ENCODE results near the gene MARCO. TPM values are rescaled to one million over a fixed set of nuclear protein-coding genes. Genes with fewer than 3 reads are reported as not detected.

Gene MARCO
- total RNA-seq, 1 experiment from 2014 or later: not detected

- Histone ChIP-seq H3K9me3 (ENCODE audit: control insufficient read depth, low read depth, low read length) (no peaks in the 10 kb centered on the region), H2BK12ac (ENCODE audit: insufficient read length, low read depth, low read length) (no peak overlapping the region), H3K4me2 (ENCODE audit: insufficient read depth, insufficient read length, low read length) (no peak overlapping the region), H4K20me1 (ENCODE audit: control insufficient read depth, insufficient read depth, insufficient read length) (no peaks in the 10 kb centered on the region), H2AK5ac (ENCODE audit: insufficient read length, low read length) (no peak overlapping the region), H3K27me3 (ENCODE audit: insufficient read depth, low read length) (no peaks in the 10 kb centered on the region; the same call in 1 of the 2 replicates), H3K9ac (ENCODE audit: extremely low read depth, insufficient read length, low read length) (no peak overlapping the region), H3K79me1 (ENCODE audit: insufficient read depth, low read depth, low read length, poor library complexity, severe bottlenecking) (no peaks in the 10 kb centered on the region), H3K79me2 (ENCODE audit: insufficient read depth, low read length) (no peaks in the 10 kb centered on the region), H2BK5ac (ENCODE audit: insufficient read length, low read length) (no peak overlapping the region), H4K8ac (replicated peaks; ENCODE audit: insufficient read length, low read depth, low read length) (no peak overlapping the region), H4K91ac (ENCODE audit: insufficient read length, low read depth, low read length) (no peak overlapping the region), H3K14ac (ENCODE audit: insufficient read depth, low read length) (no peak overlapping the region), H3K18ac (ENCODE audit: insufficient read length, low read depth, low read length) (no peak overlapping the region), H2AFZ (ENCODE audit: low read length) (no peak overlapping the region), H3K23ac (ENCODE audit: insufficient read length, low read depth, low read length) (no peak overlapping the region), H3K56ac (ENCODE audit: insufficient read length, low read depth, low read length) (no peak overlapping the region), H2BK20ac (ENCODE audit: low read depth, low read length, poor library complexity, severe bottlenecking) (no peak overlapping the region), H2BK120ac (ENCODE audit: low read depth, low read length, poor library complexity, severe bottlenecking) (no peak overlapping the region), H3K4me1 (ENCODE audit: insufficient read depth, low read length) (no peaks in the 10 kb centered on the region), H3K23me2 (ENCODE audit: insufficient read length, low read depth, low read length, poor library complexity, severe bottlenecking) (no peaks in the 10 kb centered on the region), H3K27ac (ENCODE audit: insufficient read length, low read depth, low read length) (no peak overlapping the region), H4K5ac (ENCODE audit: insufficient read length, low read depth, low read length) (no peak overlapping the region), H3T11ph (ENCODE audit: low read length) (no peak overlapping the region), H2BK15ac (ENCODE audit: low read depth, low read length) (no peak overlapping the region), H3K4ac (ENCODE audit: low read depth, low read length) (no peak overlapping the region)
- Mint-ChIP-seq H3K4me1 (peaks cover 5 to 6% of the 10 kb centered on the region in 2 experiments), H3K27me3 (ENCODE audit: low read depth) (peaks cover 92% of the 10 kb centered on the region), H3K9me3 (peaks cover 3 to 11% of the 10 kb centered on the region in 2 experiments; a peak in 3 of 5 replicates), H3K27ac (no peak overlapping the region), H3K36me3 (ENCODE audit: insufficient read depth in 1 of 3, low read depth in 3 of 3) (no peaks in the 10 kb centered on the region), H3K4me3 (no peak overlapping the region)
- DNase-seq: no peak
- TF ChIP-seq CTCF (conservative IDR thresholded peaks at IDR 0.05): no peak
- no CpG with 5 or more reads among the region's 4 CpGs for WGBS (ENCODE audit: extremely low coverage, insufficient read length, low lambda C conversion rate)
These were observed 38.0 kb downstream of the MARCO start for GRCh38 chr2:118980022-118980421.
